Endothelial cell of umbilical vein (primary cell): Measurements from ENCODE around the gene GPRC6A. TPM values are rescaled to one million over a fixed set of nuclear protein-coding genes. Genes with fewer than 3 reads are reported as not detected.

Experiments
- BruUV-seq: library from RNA; stranded (reverse); fragments of 400-500 nt; replicated peaks from 2 replicates; lab custom pipeline; 2021; lab: Mats Ljungman, UMichigan
- CTCF ChIA-PET: fragments of 300-600, 350-600 bp; sonication (Branson Sonifier 250); formaldehyde crosslinking; loops from one replicate; lab custom pipeline; 2021; ENCODE audit warnings: antibody characterized with exemption, inconsistent platforms; lab: Charles Lee
- POLR2A ChIA-PET: fragments of 300-600, 350-600 bp; sonication (Branson Sonifier 250); formaldehyde crosslinking; loops from one replicate; lab custom pipeline; 2021; ENCODE audit warnings: antibody characterized with exemption, inconsistent platforms; lab: Charles Lee
- DNase-seq: peaks from one replicate; pipeline ENCODE4 v3.0.0-alpha.2; 2011; ENCODE audit warnings: low read depth, low spot score
- FAIRE-seq: peaks from 2 replicates; lab custom pipeline; 2011; peaks lifted over from hg19 to GRCh38; lab: Jason Lieb, UNC
- H2AFZ ChIP-seq: 2 replicates; pipeline ENCODE4 v1.6.0; 2012; ENCODE audit warnings: low read depth, low read length, control low read depth, inconsistent platforms
- H3K27ac ChIP-seq: 2 replicates; pipeline ENCODE4 v1.5.1; 2011; ENCODE audit warnings: low read depth, mild to moderate bottlenecking, control low read depth, low read length, moderate library complexity; ENCODE audit not compliant: insufficient read depth
- H3K27me3 ChIP-seq, 2 experiments: 2 replicates each; pipeline versions ENCODE4 v1.6.0 to v1.6.1; 2011; ENCODE audit warnings: low read length in 2 of 2, mixed read lengths in 1 of 2; ENCODE audit not compliant: control insufficient read depth in 2 of 2, insufficient read depth in 2 of 2
- H3K36me3 ChIP-seq, 2 experiments: 2 replicates in 1 of 2; 3 replicates in 1 of 2; pipeline ENCODE4 v1.5.1; 2011; ENCODE audit warnings: low read length in 2 of 2, mild to moderate bottlenecking in 1 of 2, moderate library complexity in 1 of 2; ENCODE audit not compliant: control insufficient read depth in 2 of 2, insufficient read depth in 2 of 2; ENCODE audit errors: extremely low read depth in 1 of 2
- H3K4me1 ChIP-seq: 3 replicates; pipeline ENCODE4 v1.5.1; 2011; ENCODE audit warnings: mild to moderate bottlenecking, low read length; ENCODE audit not compliant: control insufficient read depth, insufficient read depth; ENCODE audit errors: extremely low read depth
- H3K4me2 ChIP-seq: 2 replicates; pipeline ENCODE4 v1.6.1; 2011; ENCODE audit warnings: low read length, control low read depth, mixed read lengths; ENCODE audit not compliant: insufficient read depth
- H3K4me3 ChIP-seq, 3 experiments: fragments of 200-600 bp in 1 of 3; sonication (generic), shearing (Covaris generic) in 1 of 3; replicated peaks in 1 of 3; 2 replicates each; pipeline ENCODE4 v1.5.1; 2011 to 2016; ENCODE audit warnings: control low read depth in 3 of 3, low read length in 3 of 3, mild to moderate bottlenecking in 2 of 3, inconsistent platforms in 1 of 3, low read depth in 1 of 3, moderate library complexity in 1 of 3; ENCODE audit not compliant: insufficient read depth in 1 of 3
- H3K79me2 ChIP-seq: 2 replicates; pipeline ENCODE4 v1.6.0; 2012; ENCODE audit warnings: low read length, inconsistent platforms; ENCODE audit not compliant: control insufficient read depth, insufficient read depth
- H3K9ac ChIP-seq: replicated peaks from 2 replicates; pipeline ENCODE3; 2011; ENCODE audit warnings: low read length, control low read depth; ENCODE audit not compliant: insufficient read depth; ENCODE audit errors: extremely low read depth
- H3K9me1 ChIP-seq: replicated peaks from 3 replicates; pipeline ENCODE4 v1.6.0; 2011; ENCODE audit warnings: mild to moderate bottlenecking, low read length; ENCODE audit not compliant: control insufficient read depth, insufficient read depth; ENCODE audit errors: extremely low read depth
- H3K9me3 ChIP-seq: replicated peaks from 2 replicates; pipeline ENCODE4 v1.5.1; 2012; ENCODE audit warnings: low read length, inconsistent platforms; ENCODE audit not compliant: control insufficient read depth, insufficient read depth
- H4K20me1 ChIP-seq: replicated peaks from 2 replicates; pipeline ENCODE3; 2011; ENCODE audit warnings: mild to moderate bottlenecking, low read length; ENCODE audit not compliant: control insufficient read depth, insufficient read depth; ENCODE audit errors: extremely low read depth
- EZH2 ChIP-seq: IDR thresholded peaks from 2 replicates; pipeline ENCODE4 v1.6.1; 2012; ENCODE audit warnings: borderline replicate concordance, low read depth, mild to moderate bottlenecking, moderate library complexity, low read length, inconsistent platforms; ENCODE audit not compliant: severe bottlenecking
- FOS ChIP-seq: IDR thresholded peaks from 2 replicates; pipeline ENCODE4 v1.6.1; 2011; ENCODE audit warnings: mild to moderate bottlenecking, low read length, moderate library complexity, borderline replicate concordance; ENCODE audit not compliant: insufficient read depth
- GATA2 ChIP-seq: IDR thresholded peaks from 2 replicates; pipeline ENCODE4 v1.7.0; 2011; ENCODE audit warnings: low read depth, mild to moderate bottlenecking, moderate library complexity, mixed read lengths, low read length; ENCODE audit not compliant: insufficient read length, insufficient read depth
- JUN ChIP-seq: IDR thresholded peaks from 2 replicates; pipeline ENCODE4 v1.6.1; 2011; ENCODE audit warnings: borderline replicate concordance, low read depth; ENCODE audit not compliant: insufficient read length, insufficient read depth
- MYC ChIP-seq: IDR thresholded peaks from one replicate; pipeline ENCODE4 v1.6.1; 2011; ENCODE audit warnings: mild to moderate bottlenecking, low read depth, low read length
- POLR2A ChIP-seq: IDR thresholded peaks from 2 replicates; pipeline ENCODE4 v1.6.1; 2012; ENCODE audit warnings: low read depth, mild to moderate bottlenecking, control low read depth, low read length
- POLR2AphosphoS5 ChIP-seq: IDR thresholded peaks from 2 replicates; pipeline ENCODE4 v1.6.1; 2012; ENCODE audit warnings: low read depth, mild to moderate bottlenecking, control low read depth, low read length, moderate library complexity; ENCODE audit not compliant: insufficient read depth
- dilution Hi-C: fragments of 300-500 bp; cut with MboI; formaldehyde crosslinking; loops from one replicate; pipeline ENCODE4 v1.15.0; 2019; ENCODE audit warnings: low sequenced_read_pairs; ENCODE audit not compliant: extremely low pct_ligation_motif_present
- intact Hi-C: fragments of 100-400 bp; cut with micrococcal nuclease; formaldehyde crosslinking; loops from one replicate; pipeline ENCODE4 v1.10.0; 2022
- polyA plus RNA-seq, 4 experiments: library from polyadenylated mRNA; depleted of rRNA in 3 of 4; stranded (reverse) in 3 of 4; unstranded in 1 of 4; fragments of >200 nt; gene quantifications; 2 replicates each; pipeline versions ENCODE4 v1.2.1 to v1.2.3, GENCODE V29; 2011 to 2012; ENCODE audit warnings: missing spikeins in 1 of 4
- total RNA-seq: library from RNA; stranded (reverse); gene quantifications from 2 replicates; pipeline ENCODE4 v1.2.3, GENCODE V29; 2021
- TF ChIP-seq, protein P1 (sequence below): IDR thresholded peaks from 2 replicates; pipeline ENCODE4 v1.6.1; 2011; ENCODE audit not compliant: insufficient read depth, insufficient read length
- TF ChIP-seq, protein P2 (sequence below), 2 donors: IDR thresholded peaks; 1 replicate in 1 of 2; 2 replicates in 1 of 2; pipeline ENCODE4 v1.5.1; 2011; ENCODE audit warnings: low read length in 2 of 2, mild to moderate bottlenecking in 2 of 2, moderate library complexity in 2 of 2, control low read depth in 1 of 2, inconsistent platforms in 1 of 2, low read depth in 1 of 2; ENCODE audit not compliant: insufficient read depth in 1 of 2; ENCODE audit errors: extremely low read depth in 1 of 2

The GPRC6A gene
- total and polyA plus RNA-seq, 2 donors (not counting 3 experiments of a cell fraction or from before 2014, with no cell fraction given) = not detected

DNA sequence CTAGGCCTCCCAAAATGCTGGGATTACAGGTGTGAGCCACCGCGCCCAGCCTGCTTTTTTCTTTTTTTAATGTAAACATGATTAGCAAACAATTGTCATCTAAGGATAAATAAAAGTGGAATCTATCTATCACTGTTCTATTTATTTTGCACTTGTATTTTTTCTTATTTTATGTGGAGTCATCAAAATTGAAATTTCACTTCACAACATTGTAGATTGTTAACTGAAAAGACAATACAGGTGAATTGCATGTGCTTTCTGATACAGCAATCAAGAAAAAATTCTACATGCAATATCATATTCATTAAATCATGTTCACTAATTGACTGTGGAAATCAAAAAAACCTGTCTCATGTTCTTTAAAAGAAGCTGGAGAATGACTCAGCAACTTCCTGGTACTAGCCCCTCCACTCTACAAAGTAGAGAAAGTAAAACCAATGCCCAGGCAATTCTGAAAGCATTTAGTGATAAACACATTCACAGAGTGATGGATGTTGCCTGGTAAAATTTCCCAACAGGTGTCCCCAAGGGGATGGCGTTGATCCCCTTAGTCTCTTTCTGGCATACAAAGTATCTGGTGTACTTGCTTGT lies 37.5 kb upstream of the GPRC6A start:
- no peak overlapping the region for H3K4me3 ChIP-seq
- ChIA-PET POLR2A (no interaction called here), CTCF (no interaction called here)
- H3K36me3 ChIP-seq = no peaks in the 10 kb centered on the region
- BruUV-seq = no TSS peak
- H2AFZ ChIP-seq = no peak overlapping the region
- H3K79me2 ChIP-seq = no peaks in the 10 kb centered on the region
- no peak overlapping the region for H3K4me2 ChIP-seq
- DNase-seq (no peak), FAIRE-seq (no peak)
- H4K20me1 ChIP-seq = no peaks in the 10 kb centered on the region
- no peaks in the 10 kb centered on the region for H3K27me3 ChIP-seq
- no peak overlapping the region for H3K27ac ChIP-seq
- no peak overlapping the region for H3K9ac ChIP-seq
- dilution Hi-C loops = no loop called here
- intact Hi-C loops = no loop called here
- no peak for TF ChIP-seq EZH2
- TF ChIP-seq FOS = no peak
- TF ChIP-seq GATA2 = no peak
- no peak for TF ChIP-seq POLR2AphosphoS5
- no peak for TF ChIP-seq JUN
- TF ChIP-seq, protein P1, sequence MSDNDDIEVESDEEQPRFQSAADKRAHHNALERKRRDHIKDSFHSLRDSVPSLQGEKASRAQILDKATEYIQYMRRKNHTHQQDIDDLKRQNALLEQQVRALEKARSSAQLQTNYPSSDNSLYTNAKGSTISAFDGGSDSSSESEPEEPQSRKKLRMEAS = no peak
- no peak for TF ChIP-seq MYC
- TF ChIP-seq, protein P2, sequence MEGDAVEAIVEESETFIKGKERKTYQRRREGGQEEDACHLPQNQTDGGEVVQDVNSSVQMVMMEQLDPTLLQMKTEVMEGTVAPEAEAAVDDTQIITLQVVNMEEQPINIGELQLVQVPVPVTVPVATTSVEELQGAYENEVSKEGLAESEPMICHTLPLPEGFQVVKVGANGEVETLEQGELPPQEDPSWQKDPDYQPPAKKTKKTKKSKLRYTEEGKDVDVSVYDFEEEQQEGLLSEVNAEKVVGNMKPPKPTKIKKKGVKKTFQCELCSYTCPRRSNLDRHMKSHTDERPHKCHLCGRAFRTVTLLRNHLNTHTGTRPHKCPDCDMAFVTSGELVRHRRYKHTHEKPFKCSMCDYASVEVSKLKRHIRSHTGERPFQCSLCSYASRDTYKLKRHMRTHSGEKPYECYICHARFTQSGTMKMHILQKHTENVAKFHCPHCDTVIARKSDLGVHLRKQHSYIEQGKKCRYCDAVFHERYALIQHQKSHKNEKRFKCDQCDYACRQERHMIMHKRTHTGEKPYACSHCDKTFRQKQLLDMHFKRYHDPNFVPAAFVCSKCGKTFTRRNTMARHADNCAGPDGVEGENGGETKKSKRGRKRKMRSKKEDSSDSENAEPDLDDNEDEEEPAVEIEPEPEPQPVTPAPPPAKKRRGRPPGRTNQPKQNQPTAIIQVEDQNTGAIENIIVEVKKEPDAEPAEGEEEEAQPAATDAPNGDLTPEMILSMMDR (IDR thresholded peaks at IDR 0.05; ENCODE audit: extremely low read depth in 1 of 2, insufficient read depth in 1 of 2, low read depth in 1 of 2, low read length in 2 of 2) = no peak
- TF ChIP-seq POLR2A = no peak
- no peaks in the 10 kb centered on the region for H3K9me3 ChIP-seq
- no peaks in the 10 kb centered on the region for H3K9me1 ChIP-seq
- H3K4me1 ChIP-seq = no peaks in the 10 kb centered on the region
